IMR-90 (cell line): ENCODE data around the gene KCNMA1.

ENCODE experiments used
- BHLHE40 ChIP-seq: fragments of 150-350 bp; IDR thresholded peaks from 2 replicates; pipeline ENCODE4 v1.6.1; 2016; ENCODE audit warnings: mild to moderate bottlenecking, low read depth, low read length
- CEBPB ChIP-seq: IDR thresholded peaks from 2 replicates; pipeline ENCODE4 v1.6.1; 2012; ENCODE audit warnings: low read depth, low read length, improper control_type of control experiment
- CHD1 ChIP-seq: IDR thresholded peaks from 2 replicates; pipeline ENCODE4 v1.6.1; 2012; ENCODE audit warnings: low read depth, low read length, improper control_type of control experiment
- ELK1 ChIP-seq: fragments of 150-350 bp; IDR thresholded peaks from 2 replicates; pipeline ENCODE4 v1.6.1; 2016; ENCODE audit warnings: low read depth, mild to moderate bottlenecking, low read length, moderate library complexity, borderline replicate concordance
- FOS ChIP-seq: fragments of 150-350 bp; IDR thresholded peaks from 2 replicates; pipeline ENCODE4 v1.6.1; 2016; ENCODE audit warnings: low read depth, low read length
- MXI1 ChIP-seq: IDR thresholded peaks from 2 replicates; pipeline ENCODE4 v1.6.1; 2012; ENCODE audit warnings: low read depth, mild to moderate bottlenecking, low read length, moderate library complexity, borderline replicate concordance
- NFE2L2 ChIP-seq: fragments of 150-350 bp; IDR thresholded peaks from 2 replicates; pipeline ENCODE4 v1.6.1; 2016; ENCODE audit warnings: low read depth, mild to moderate bottlenecking, low read length
- POLR2A ChIP-seq: IDR thresholded peaks from 2 replicates; pipeline ENCODE4 v1.6.1; 2012; ENCODE audit warnings: mild to moderate bottlenecking, low read depth, low read length
- RAD21 ChIP-seq: IDR thresholded peaks from 2 replicates; pipeline ENCODE4 v1.6.1; 2012; ENCODE audit warnings: low read length, improper control_type of control experiment
- RCOR1 ChIP-seq: IDR thresholded peaks from 2 replicates; pipeline ENCODE4 v1.6.1; 2012; ENCODE audit warnings: mild to moderate bottlenecking, low read length, improper control_type of control experiment; ENCODE audit not compliant: insufficient replicate concordance
- USF2 ChIP-seq: fragments of 150-350 bp; IDR thresholded peaks from 2 replicates; pipeline ENCODE4 v1.6.1; 2017; ENCODE audit warnings: mild to moderate bottlenecking, antibody characterized with exemption, low read length, low read depth
- TF ChIP-seq, protein P1 (sequence below): conservative IDR thresholded peaks from 2 replicates; pipeline ENCODE4 v1.5.1; 2012; ENCODE audit warnings: mild to moderate bottlenecking, low read depth, low read length, improper control_type of control experiment

- TF ChIP-seq CEBPB (no peak), USF2 (no peak), POLR2A (no peak), NFE2L2 (no peak), ELK1 (no peak), RCOR1 (no peak), RAD21 (no peak), CHD1 (no peak), MXI1 (no peak), BHLHE40 (no peak), FOS (no peak)
- TF ChIP-seq, protein P1, sequence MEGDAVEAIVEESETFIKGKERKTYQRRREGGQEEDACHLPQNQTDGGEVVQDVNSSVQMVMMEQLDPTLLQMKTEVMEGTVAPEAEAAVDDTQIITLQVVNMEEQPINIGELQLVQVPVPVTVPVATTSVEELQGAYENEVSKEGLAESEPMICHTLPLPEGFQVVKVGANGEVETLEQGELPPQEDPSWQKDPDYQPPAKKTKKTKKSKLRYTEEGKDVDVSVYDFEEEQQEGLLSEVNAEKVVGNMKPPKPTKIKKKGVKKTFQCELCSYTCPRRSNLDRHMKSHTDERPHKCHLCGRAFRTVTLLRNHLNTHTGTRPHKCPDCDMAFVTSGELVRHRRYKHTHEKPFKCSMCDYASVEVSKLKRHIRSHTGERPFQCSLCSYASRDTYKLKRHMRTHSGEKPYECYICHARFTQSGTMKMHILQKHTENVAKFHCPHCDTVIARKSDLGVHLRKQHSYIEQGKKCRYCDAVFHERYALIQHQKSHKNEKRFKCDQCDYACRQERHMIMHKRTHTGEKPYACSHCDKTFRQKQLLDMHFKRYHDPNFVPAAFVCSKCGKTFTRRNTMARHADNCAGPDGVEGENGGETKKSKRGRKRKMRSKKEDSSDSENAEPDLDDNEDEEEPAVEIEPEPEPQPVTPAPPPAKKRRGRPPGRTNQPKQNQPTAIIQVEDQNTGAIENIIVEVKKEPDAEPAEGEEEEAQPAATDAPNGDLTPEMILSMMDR, result no peak
Observed at GRCh38 chr10:76858721-76859120, 778.9 kb downstream of the KCNMA1 start.
